ENCODE results near the gene VAV2. TPM values are rescaled to one million over a fixed set of nuclear protein-coding genes. Genes with fewer than 3 reads are reported as not detected.
A peak's percentile ranks its signal among the peaks of the same experiment; 100 is the strongest.

Gene VAV2
- total and polyA plus RNA-seq, 11 donors, result 3.3 to 9.9 (median 5.3) TPM

DNA sequence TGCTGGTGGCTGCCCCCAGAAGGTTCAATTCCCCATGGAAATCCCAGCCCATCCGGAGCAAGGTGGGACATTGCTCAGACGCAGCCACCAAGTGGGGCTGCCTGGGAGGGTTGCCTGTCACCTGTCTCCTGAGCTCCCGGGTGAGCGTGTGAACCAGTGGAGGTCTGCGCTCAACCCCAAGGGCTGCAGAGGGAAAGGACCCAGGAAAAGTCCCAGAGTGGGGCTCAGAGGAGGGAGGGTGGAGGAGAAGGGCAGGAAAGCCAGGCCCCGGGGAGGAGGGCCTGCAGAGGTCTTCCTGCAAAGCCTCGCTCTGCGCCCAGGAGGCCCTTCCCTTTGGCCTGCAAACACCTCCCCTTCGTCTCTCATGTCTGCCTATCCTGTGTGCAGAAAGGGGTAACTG is 134.5 kb downstream of the VAV2 start:
- H3K9me3 ChIP-seq, result no peaks in the 10 kb centered on the region
- TF ChIP-seq, protein P1, sequence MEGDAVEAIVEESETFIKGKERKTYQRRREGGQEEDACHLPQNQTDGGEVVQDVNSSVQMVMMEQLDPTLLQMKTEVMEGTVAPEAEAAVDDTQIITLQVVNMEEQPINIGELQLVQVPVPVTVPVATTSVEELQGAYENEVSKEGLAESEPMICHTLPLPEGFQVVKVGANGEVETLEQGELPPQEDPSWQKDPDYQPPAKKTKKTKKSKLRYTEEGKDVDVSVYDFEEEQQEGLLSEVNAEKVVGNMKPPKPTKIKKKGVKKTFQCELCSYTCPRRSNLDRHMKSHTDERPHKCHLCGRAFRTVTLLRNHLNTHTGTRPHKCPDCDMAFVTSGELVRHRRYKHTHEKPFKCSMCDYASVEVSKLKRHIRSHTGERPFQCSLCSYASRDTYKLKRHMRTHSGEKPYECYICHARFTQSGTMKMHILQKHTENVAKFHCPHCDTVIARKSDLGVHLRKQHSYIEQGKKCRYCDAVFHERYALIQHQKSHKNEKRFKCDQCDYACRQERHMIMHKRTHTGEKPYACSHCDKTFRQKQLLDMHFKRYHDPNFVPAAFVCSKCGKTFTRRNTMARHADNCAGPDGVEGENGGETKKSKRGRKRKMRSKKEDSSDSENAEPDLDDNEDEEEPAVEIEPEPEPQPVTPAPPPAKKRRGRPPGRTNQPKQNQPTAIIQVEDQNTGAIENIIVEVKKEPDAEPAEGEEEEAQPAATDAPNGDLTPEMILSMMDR (IDR thresholded peaks at IDR 0.05), result no peak
- TF ChIP-seq POLR2A (IDR thresholded peaks at IDR 0.05), result no peak
- H3K4me1 ChIP-seq, result peaks cover 0 to 32% (median 2%) of the 10 kb centered on the region in 12 donors
- no peaks in the 10 kb centered on the region for H3K27me3 ChIP-seq
- H3K27ac ChIP-seq, result no peak overlapping the region
- 90 to 96% (median 92%) methylated on average over 7 to 9 of the region's 9 CpGs for WGBS, 4 donors
- intact Hi-C loops (cut with DNase I), result no loop called here
- ATAC-seq (no peak), DNase-seq (no peak)
- no peak overlapping the region for H3K4me3 ChIP-seq
- H3K36me3 ChIP-seq, result no peaks in the 10 kb centered on the region

DNA sequence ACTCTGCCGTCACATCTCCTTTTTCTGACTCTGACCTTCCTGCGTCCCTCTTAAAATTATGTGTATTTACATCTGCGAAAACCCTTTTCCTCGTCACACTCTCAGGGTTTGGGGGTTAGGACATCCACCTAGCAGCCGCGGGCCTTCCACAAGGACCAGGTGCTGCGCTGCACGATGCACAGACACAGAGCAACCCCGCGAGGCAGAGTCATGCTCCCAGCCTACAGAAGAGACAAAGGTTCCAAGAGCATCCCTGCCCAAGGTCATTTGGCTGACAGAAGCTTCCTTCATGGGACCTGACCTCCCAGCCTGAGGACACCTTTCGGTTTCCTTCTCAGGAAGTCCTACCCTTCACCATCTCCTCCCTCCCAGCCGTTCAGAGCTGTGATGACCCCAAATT is 135.3 kb downstream of the VAV2 start:
- Histone ChIP-seq H3K36me3 (no peaks in the 10 kb centered on the region), H3K9me3 (no peaks in the 10 kb centered on the region), H3K27me3 (no peaks in the 10 kb centered on the region), H3K4me1 (peaks cover 0 to 24% (median 2%) of the 10 kb centered on the region in 12 donors), H3K4me3 (no peak overlapping the region), H3K27ac (peak overlapping the region in 1 of 12 donors; percentile 87)
- 95 to 97% (median 96%) methylated on average over 12 of the region's 12 CpGs for WGBS, 4 donors
- ATAC-seq, result no peak
- TF ChIP-seq POLR2A (IDR thresholded peaks at IDR 0.05), result no peak
- TF ChIP-seq, protein P1 (IDR thresholded peaks at IDR 0.05), result no peak
- intact Hi-C loops (cut with DNase I), result no loop called here
- no peak for DNase-seq

DNA sequence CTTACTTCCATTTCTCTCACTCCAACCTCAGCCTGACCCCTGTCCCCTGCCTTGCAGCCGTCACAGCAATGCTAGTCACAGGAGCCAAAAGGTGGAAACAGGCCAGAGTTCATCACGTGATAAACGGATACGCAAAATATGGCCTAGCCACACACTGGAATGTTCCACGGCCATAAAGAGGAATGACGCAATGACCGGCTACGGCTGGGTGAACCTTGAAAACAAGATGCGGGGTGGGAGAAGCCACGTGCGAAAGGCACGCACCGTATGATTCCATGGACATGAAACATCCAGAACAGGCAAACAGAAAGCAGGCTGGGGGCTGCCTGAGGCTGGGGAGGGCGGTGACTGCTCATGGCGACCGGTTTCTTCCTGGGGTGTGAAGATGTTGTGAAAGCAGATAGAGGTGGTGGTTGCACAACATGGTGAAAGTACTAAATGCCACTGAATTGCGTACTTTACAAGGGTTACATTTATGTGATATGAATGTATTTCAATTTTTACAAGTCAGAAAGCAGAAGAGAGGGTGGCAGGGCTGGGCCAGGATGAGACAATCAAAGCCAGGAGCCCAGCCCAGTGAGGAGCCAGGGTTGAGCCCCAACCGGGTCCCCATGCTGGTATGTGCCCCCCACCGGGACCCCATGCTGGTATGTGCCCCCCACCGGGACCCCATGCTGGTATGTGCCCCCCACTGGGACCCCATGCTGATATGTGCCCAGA is 136.2 kb downstream of the VAV2 start:
- peaks cover 0 to 20% (median 2%) of the 10 kb centered on the region in 12 donors for H3K4me1 ChIP-seq
- peak in 4 of 5 donors; percentile 44 to 67 (median 52) for DNase-seq
- TF ChIP-seq, protein P1 (IDR thresholded peaks at IDR 0.05), result no peak
- no peak for TF ChIP-seq POLR2A (IDR thresholded peaks at IDR 0.05)
- H3K27me3 ChIP-seq, result no peaks in the 10 kb centered on the region
- no peaks in the 10 kb centered on the region for H3K9me3 ChIP-seq
- intact Hi-C loops (cut with DNase I), result no loop called here
- no peaks in the 10 kb centered on the region for H3K36me3 ChIP-seq
- no peak overlapping the region for H3K4me3 ChIP-seq
- 71 to 77% (median 74%) methylated on average over 18 to 20 of the region's 20 CpGs for WGBS, 4 donors
- ATAC-seq, result peak; percentile 34 to 80 (median 56)
- peak overlapping the region in 8 of 12 donors; percentile 11 to 87 (median 46) for H3K27ac ChIP-seq

DNA sequence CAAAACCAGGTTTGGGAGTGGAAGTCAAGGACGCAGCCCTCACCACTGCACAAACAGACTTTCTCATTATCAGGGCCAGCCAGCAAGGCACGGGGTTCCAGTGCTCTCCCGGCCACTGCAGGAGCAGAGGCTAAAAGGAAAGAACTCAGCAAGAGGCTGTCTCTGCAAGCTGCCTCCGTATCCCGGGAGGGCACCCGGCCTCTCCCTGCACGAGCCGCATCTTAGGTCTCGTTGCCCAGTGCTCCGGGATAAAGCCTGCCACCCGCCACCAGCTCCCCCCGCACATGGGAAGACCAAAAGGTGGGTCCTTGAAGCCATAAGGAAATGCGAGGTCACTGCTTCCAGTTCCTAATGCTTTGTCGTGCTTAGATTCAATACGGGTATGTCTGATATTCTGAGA is 136.8 kb downstream of the VAV2 start:
- TF ChIP-seq, protein P1 (IDR thresholded peaks at IDR 0.05), result no peak
- no peak for TF ChIP-seq POLR2A (IDR thresholded peaks at IDR 0.05)
- ATAC-seq, result peak in 1 of 4 donors; percentile 11
- DNase-seq, result no peak
- Histone ChIP-seq H3K4me1 (peaks cover 0 to 20% (median 2%) of the 10 kb centered on the region in 12 donors), H3K27ac (peak overlapping the region in 7 of 12 donors; percentile 13 to 87 (median 46)), H3K27me3 (no peaks in the 10 kb centered on the region), H3K4me3 (no peak overlapping the region), H3K9me3 (no peaks in the 10 kb centered on the region), H3K36me3 (no peaks in the 10 kb centered on the region)
- WGBS, 4 donors, result 67 to 79% (median 77%) methylated on average over 7 to 15 of the region's 15 CpGs
- intact Hi-C loops (cut with DNase I), result no loop called here

All from heart left ventricle (tissue), 16 donors.